ENCODE data around the gene ROR1.

The ROR1 gene

DNA sequence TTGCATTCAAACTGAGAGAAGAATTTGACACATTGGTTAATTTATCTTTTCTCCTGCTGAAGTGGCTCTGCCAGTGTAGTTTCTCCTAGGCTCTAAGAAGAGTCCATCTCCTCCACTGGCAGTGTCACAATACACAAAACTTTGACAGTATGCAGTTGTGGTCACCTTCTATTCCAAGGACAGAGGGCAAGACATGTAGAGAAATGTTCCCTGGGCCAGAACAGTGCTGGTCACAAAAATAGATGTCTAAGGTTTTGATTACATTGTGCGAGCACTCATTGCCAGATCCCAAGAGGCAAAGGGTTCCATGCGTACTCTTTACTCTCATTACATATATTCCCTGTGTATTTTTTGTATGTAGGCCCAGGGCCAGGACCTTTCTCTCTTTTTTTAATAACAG, 281.5 kb downstream of the ROR1 start:
- Histone ChIP-seq H3K9me3 (ENCODE audit: control insufficient read depth, insufficient read depth, low read length) (no peaks in the 10 kb centered on the region), H3K36me3 (ENCODE audit: insufficient read depth, low read length) (no peaks in the 10 kb centered on the region), H3K4me1 (ENCODE audit: insufficient read depth, low read length) (peaks cover 3% of the 10 kb centered on the region), H3K9ac (ENCODE audit: low read depth, low read length) (no peak overlapping the region)

DNA sequence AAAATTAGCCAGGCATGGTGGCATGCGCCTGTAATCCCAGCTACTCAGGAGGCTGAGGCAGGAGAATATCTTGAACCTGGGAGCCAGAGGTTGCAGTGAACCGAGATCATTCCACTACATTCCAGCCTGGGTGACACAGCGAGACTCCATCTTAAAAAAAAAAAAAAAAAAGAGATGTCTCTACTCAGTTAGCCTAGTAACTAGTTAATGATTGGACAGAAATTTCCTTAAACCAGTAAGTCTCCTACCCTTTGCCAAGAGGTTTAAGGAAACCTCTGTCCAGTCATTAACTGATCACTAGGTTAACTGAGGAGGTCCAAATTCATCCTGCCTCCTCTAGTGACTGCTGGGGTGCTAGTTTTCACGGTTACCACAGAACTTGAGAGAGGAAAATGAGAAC, 285.7 kb downstream of the ROR1 start:
- Histone ChIP-seq H3K36me3 (ENCODE audit: insufficient read depth, low read length) (no peaks in the 10 kb centered on the region; the same call in none of the 2 replicates), H3K9ac (ENCODE audit: low read depth, low read length) (no peak overlapping the region), H3K4me1 (ENCODE audit: insufficient read depth, low read length) (peaks cover 11% of the 10 kb centered on the region), H3K9me3 (ENCODE audit: control insufficient read depth, insufficient read depth, low read length) (no peaks in the 10 kb centered on the region)

DNA sequence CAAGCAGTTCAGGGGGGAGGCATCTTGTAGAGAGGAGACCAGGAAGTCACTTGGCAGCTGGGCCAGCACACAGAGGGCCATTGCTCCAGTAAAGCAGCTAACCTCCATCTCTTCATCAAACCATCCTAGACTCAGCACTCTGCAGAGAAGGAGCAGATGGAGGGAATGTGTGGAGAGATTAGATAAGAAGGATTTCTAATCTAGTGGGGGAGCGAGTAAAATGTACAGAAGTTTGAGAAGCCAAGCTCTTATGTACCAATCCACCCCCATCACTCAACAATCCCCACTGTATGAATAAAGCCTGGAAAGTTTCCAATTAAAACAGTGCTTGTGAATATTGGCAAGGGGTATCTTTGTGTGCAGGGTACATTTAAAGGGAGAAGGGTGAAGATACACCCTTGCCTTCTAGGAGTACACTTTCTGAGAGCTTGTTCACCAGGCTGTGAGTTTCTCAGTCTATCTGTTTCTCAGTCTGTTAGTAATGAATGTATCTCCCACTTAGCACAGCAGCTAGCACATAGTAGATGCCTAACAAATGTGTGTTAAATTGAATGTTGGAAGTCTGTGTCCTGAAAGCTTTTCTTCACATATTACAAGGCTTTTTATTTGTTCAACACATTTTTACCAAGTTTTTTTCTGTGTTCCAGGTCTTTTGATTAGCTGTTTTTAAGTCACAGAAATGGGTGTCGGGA, 286.9 kb downstream of the ROR1 start:
- Histone ChIP-seq H3K9ac (ENCODE audit: low read depth, low read length) (no peak overlapping the region), H3K9me3 (ENCODE audit: control insufficient read depth, insufficient read depth, low read length) (no peaks in the 10 kb centered on the region), H3K36me3 (ENCODE audit: insufficient read depth, low read length) (no peaks in the 10 kb centered on the region; the same call in none of the 2 replicates), H3K4me1 (ENCODE audit: insufficient read depth, low read length) (peaks cover 11% of the 10 kb centered on the region)

DNA sequence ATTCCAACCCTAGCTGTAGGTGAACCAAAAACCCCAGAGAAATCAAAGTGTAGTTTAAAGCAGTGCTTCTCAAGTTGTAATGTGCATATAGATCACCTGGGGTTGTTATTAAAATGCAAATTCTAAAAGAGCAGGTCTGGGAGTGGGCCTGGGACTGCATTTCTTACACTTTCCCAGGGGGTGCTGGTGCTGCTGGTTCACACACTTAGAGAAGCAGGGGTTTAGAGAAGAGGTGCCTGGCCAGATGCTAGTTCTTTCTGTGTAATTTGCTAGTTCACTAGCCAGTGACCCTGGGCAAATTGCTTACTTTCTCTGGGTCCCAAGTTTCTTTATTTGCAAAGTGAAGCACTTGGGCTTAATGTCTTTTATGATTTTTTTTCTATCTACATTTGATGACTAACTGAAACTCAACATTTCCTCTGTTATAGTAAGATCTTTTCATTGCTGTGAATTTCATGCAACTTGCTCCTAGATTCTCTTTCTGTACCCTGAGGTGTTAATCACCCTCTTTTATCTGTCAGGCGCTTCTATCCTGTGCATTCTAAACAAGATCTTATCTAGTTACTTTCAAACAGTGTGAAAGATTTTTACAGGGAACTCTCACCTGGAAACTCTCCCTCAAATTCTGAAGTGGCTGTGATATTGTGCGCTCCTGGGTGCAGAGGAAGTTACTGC, 287.8 kb downstream of the ROR1 start:
- no peaks in the 10 kb centered on the region for H3K9me3 ChIP-seq (ENCODE audit: control insufficient read depth, insufficient read depth, low read length)
- H3K4me1 ChIP-seq (ENCODE audit: insufficient read depth, low read length) = peaks cover 11% of the 10 kb centered on the region
- H3K9ac ChIP-seq (ENCODE audit: low read depth, low read length) = no peak overlapping the region
- H3K36me3 ChIP-seq (ENCODE audit: insufficient read depth, low read length) = no peaks in the 10 kb centered on the region; the same call in none of the 2 replicates

DNA sequence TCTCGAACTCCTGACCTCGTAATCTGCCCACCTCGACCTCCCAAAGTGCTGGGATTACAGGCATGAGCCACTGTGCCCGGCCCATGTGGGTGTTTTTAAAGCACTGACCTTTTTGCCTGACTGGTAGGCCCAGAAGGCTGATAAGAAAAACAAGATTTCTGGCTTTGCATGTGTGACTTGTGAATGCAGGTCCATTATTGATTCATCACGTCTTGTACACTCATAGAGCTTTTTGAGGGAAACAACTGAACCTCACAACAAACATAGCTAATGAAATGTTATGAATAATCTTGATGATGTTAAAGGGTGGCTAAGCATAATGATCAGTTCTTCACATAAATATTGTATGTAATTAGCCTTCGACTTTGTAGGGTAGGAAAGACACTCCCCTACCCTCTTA, 288.7 kb downstream of the ROR1 start:
- Histone ChIP-seq H3K4me1 (ENCODE audit: insufficient read depth, low read length) (peaks cover 11% of the 10 kb centered on the region), H3K9ac (ENCODE audit: low read depth, low read length) (no peak overlapping the region), H3K36me3 (ENCODE audit: insufficient read depth, low read length) (no peaks in the 10 kb centered on the region; the same call in none of the 2 replicates), H3K9me3 (ENCODE audit: control insufficient read depth, insufficient read depth, low read length) (no peaks in the 10 kb centered on the region)

DNA sequence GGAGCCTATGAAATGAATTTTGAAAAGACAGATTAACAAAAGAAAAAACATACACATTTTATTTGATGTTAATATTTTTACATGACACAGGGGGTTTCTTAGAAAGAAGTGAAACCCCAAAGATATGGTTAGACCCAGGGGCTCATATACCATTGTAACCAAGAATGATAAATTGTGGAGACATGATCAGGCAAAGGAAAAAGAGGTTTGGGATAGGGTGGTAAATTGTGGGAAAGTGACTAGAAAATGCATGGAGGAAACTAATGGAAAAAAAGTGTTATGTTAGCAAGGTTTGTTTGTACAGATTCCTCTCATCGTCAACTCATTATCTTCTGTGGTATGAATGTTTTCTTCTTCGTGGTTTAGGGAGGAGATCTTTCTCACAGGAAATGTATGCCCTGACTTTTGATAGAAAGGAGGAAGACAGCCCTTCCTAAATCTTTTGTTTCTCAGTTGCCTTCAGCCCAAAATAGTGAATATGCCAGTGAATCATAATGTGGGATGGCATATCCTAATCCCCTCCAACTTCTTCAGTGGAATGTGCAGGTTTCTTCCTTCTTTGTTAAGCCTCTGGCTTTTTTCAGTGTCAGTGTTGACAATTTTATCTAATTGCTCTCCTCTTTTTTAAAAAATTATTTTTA, 289.2 kb downstream of the ROR1 start:
- Histone ChIP-seq H3K4me1 (ENCODE audit: insufficient read depth, low read length) (peaks cover 11% of the 10 kb centered on the region), H3K36me3 (ENCODE audit: insufficient read depth, low read length) (no peaks in the 10 kb centered on the region; the same call in none of the 2 replicates), H3K9me3 (ENCODE audit: control insufficient read depth, insufficient read depth, low read length) (no peaks in the 10 kb centered on the region), H3K9ac (ENCODE audit: low read depth, low read length) (no peak overlapping the region)

DNA sequence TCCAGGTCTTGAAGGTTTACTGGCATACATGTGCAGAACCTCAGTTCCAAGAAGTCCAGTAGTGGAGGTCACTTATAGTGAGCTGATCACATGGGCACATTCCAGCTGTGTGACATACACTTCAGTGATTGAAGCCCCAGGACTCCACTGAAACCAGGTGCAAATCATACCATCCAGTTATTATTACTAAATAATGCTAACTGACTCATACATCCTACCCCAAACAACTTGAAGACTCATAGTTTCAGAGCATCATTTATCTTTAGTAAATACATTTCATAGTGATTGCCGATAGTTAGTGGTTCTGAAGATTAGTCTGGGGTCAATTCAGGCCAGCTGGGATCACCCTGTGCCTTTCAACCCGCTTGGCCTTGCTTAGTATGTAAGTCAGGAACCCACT, 291.8 kb downstream of the ROR1 start:
- Histone ChIP-seq H3K9ac (ENCODE audit: low read depth, low read length) (no peak overlapping the region), H3K9me3 (ENCODE audit: control insufficient read depth, insufficient read depth, low read length) (no peaks in the 10 kb centered on the region), H3K36me3 (ENCODE audit: insufficient read depth, low read length) (no peaks in the 10 kb centered on the region; the same call in none of the 2 replicates), H3K4me1 (ENCODE audit: insufficient read depth, low read length) (peaks cover 9% of the 10 kb centered on the region)

DNA sequence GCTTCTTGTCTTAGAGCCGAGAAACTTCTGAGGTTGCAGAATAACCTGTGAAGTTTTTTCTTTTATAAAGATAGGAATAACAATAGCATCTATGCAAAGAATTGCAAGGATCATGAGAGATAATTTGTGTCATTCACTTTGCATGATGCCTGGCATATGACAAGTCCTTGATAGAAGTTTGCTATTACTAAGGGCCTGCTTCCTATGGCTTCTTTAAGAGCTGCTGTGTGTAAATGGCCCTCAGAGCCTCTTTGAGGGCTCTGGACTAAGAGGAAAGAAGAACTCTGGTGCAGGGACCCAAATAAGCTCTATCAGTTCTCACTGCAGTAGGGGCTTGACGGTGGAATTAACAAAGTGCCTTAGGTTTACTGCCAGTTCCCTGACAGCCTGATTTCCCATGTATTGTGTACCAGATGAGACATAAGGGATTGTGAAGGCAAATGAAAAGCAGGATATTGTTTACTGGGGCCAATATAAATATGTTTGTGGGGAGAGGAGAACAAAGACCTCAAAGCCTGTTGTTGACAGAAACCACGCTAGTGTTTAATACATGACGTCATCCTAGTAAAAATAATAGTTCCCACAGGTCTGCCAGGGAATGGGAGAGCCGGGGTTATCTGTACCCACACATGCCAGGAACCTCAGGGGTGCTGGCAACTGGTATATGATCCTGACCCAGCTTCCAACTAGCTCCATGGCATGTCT, 298.4 kb downstream of the ROR1 start:
- Histone ChIP-seq H3K9me3 (ENCODE audit: control insufficient read depth, insufficient read depth, low read length) (no peaks in the 10 kb centered on the region), H3K9ac (ENCODE audit: low read depth, low read length) (no peak overlapping the region), H3K4me1 (ENCODE audit: insufficient read depth, low read length) (peaks cover 18% of the 10 kb centered on the region), H3K36me3 (ENCODE audit: insufficient read depth, low read length) (no peaks in the 10 kb centered on the region)

DNA sequence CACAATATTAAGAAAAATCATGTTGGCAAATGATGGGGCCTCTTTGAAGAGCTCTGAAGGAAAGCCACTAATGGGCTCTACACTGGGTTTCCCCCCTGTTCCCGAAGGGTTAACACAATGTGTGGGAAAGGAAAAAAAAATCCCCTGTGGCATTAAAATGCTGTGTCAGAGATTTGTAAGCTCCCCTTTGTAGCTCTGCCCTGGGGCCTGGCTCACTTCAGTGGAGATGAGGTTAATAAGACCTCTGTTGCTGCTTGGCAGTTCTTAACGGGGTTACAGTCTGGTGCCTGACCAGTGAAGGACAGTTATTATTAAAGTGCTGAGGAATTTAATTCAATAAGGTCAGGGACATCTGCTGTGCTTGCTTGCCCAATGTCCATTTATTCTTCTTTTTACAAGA, 299.9 kb downstream of the ROR1 start:
- H3K9ac ChIP-seq (ENCODE audit: low read depth, low read length) = no peak overlapping the region
- H3K36me3 ChIP-seq (ENCODE audit: insufficient read depth, low read length) = no peaks in the 10 kb centered on the region
- H3K9me3 ChIP-seq (ENCODE audit: control insufficient read depth, insufficient read depth, low read length) = no peaks in the 10 kb centered on the region
- peaks cover 18% of the 10 kb centered on the region for H3K4me1 ChIP-seq (ENCODE audit: insufficient read depth, low read length)

DNA sequence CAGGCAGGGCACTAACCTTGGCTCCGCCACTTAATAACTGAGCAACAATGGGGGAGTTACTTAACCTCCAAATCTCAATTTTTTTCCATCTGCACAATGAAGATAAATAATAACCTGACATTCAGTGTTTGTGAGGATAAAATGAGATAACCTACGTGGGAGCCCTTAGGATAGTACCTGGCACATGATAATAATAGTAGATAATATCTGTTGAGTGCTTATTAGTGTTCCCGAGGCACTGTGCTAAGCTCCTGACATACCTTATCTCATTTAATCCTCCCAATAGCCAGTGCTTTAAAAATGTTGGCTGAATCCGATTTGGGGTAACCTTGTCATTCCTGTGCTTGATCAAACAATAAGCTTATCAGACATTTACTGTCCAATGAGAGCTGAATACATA, 300.9 kb downstream of the ROR1 start:
- Histone ChIP-seq H3K9ac (ENCODE audit: low read depth, low read length) (no peak overlapping the region), H3K4me1 (ENCODE audit: insufficient read depth, low read length) (peaks cover 18% of the 10 kb centered on the region), H3K9me3 (ENCODE audit: control insufficient read depth, insufficient read depth, low read length) (no peaks in the 10 kb centered on the region), H3K36me3 (ENCODE audit: insufficient read depth, low read length) (no peaks in the 10 kb centered on the region)

DNA sequence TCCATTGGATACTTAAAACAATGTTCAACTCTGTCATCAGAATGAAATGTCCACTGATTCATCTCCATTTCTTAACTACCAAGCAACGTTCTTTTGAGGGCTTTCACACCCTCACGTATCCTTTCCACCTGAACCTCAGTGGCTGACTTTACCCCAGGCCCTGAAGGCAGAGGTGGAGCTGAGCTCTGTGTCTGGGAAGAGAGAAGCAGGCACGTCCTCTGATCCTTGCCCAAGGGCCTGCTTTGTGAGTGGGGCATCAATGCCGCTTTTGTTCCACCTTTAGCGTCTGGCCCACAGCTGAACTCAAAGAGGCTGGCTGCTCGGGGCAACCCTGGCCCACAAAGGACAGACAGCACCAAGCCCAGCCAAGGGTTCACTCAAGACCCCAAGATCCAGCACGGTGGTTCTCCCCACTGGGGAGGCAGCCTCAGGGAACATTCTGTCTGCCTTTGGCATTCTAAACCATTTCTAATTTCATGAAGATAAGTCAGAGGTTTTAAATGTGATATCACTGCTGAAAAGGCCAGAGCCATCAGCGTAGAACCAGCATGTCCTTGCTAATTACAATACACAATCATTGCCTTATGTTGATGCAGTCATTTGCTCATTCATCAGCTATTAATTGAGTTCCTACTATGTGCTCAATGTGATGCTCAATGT, 303.6 kb downstream of the ROR1 start:
- Histone ChIP-seq H3K9ac (ENCODE audit: low read depth, low read length) (no peak overlapping the region), H3K4me1 (ENCODE audit: insufficient read depth, low read length) (peaks cover 23% of the 10 kb centered on the region), H3K9me3 (ENCODE audit: control insufficient read depth, insufficient read depth, low read length) (no peaks in the 10 kb centered on the region), H3K36me3 (ENCODE audit: insufficient read depth, low read length) (no peaks in the 10 kb centered on the region)

DNA sequence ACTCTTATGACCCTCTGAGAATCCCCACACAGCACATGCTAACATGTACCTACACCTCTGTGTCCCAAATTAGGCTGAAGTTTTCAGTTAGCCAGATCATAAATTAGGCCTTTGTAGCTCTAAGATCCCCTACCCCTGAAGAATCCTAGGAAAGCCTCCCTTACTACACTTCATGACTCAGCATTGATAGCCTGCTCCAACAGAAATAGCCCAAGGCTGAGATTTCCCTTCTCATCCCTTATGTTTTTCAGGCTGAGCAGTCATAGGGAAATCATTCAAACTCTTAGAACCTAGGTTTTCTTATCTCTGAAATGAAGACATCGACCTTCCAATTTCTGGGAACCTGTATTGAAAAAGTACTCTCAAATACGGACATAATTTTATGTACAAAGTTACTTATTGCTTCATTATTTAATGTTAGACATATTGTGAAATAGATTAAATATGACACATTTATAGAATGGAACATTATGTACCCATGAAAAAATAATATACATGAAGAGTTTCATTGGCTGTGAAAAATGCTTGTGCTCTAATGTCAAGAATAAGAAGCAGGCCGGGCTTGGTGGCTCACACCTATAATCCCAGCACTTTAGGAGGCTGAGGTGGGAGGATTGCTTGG, 307.2 kb downstream of the ROR1 start:
- Histone ChIP-seq H3K4me1 (ENCODE audit: insufficient read depth, low read length) (peaks cover 12% of the 10 kb centered on the region), H3K9me3 (ENCODE audit: control insufficient read depth, insufficient read depth, low read length) (no peaks in the 10 kb centered on the region), H3K9ac (ENCODE audit: low read depth, low read length) (no peak overlapping the region), H3K36me3 (ENCODE audit: insufficient read depth, low read length) (no peaks in the 10 kb centered on the region)

DNA sequence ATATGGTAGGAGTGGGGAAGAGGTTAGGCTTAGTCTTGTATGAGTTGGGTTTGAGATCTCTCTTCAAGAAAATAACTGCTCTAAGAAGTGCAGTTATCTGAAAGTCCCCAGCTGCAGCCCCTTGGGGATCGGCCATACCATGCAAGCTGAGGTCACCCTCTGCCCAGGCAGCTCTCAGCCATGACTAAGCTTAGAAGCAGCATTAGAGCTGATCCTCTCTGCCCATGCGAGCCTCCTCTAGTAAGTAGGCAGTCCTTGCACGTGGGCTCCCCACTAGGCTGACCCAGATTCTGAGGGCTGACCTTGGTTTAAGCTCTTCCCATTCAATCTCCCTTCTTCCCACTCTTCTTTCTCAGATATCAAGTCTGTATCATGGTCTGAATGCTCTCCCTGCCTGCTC, 308.6 kb downstream of the ROR1 start:
- H3K9ac ChIP-seq (ENCODE audit: low read depth, low read length) = no peak overlapping the region
- H3K9me3 ChIP-seq (ENCODE audit: control insufficient read depth, insufficient read depth, low read length) = no peaks in the 10 kb centered on the region
- peaks cover 12% of the 10 kb centered on the region for H3K4me1 ChIP-seq (ENCODE audit: insufficient read depth, low read length)
- no peaks in the 10 kb centered on the region for H3K36me3 ChIP-seq (ENCODE audit: insufficient read depth, low read length)

DNA sequence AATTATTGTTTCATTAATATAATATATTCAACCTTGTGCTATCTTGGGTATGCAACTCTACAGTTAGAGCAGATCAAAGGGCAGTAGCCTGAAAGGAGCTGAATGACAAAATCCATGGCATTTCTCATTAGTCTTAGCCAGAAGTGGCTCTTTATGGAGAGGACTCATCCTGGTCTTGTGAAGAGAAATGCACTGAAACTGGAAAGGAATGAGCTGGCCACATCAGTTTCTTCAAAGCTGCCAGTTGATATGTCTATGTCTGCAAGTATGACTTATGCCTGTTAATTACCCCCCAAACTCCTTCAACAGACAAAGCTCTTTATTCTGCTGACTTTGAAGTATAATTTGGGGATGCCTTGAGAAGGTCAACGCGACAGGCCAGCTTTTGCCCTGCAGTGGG, 310.6 kb downstream of the ROR1 start:
- H3K4me1 ChIP-seq (ENCODE audit: insufficient read depth, low read length) = peaks cover 12% of the 10 kb centered on the region
- H3K36me3 ChIP-seq (ENCODE audit: insufficient read depth, low read length) = no peaks in the 10 kb centered on the region
- no peaks in the 10 kb centered on the region for H3K9me3 ChIP-seq (ENCODE audit: control insufficient read depth, insufficient read depth, low read length)
- H3K9ac ChIP-seq (ENCODE audit: low read depth, low read length) = no peak overlapping the region

All from ES-I3 (cell line).